Natural killer cell (primary cell): Measurements from ENCODE around the gene PTPRN2. TPM values are rescaled to one million over a fixed set of nuclear protein-coding genes. Genes with fewer than 3 reads are reported as not detected.

ENCODE experiments used
- ATAC-seq, 3 donors: fragments of 150-1000 bp in 2 of 3; fragments of 200-7000 bp in 1 of 3; cut with Tn5 transposase; 1 replicate in 1 of 3; 2 replicates in 2 of 3; pipeline ENCODE4 v1.10.0; 2021; ENCODE audit warnings: mild to moderate bottlenecking in 2 of 3, moderate library complexity in 2 of 3
- DNase-seq, 2 donors: peaks; one replicate each; pipeline versions ENCODE4 v3.0.0 to v3.0.0-alpha.2; 2013 to 2021; ENCODE audit warnings: mixed read lengths in 1 of 2
- H3K27ac ChIP-seq: one replicate; pipeline ENCODE4 v1.5.1; 2013; ENCODE audit warnings: mild to moderate bottlenecking, low read length
- H3K27me3 ChIP-seq: one replicate; pipeline ENCODE4 v1.6.1; 2013; ENCODE audit warnings: low read length; ENCODE audit not compliant: control insufficient read depth, insufficient read depth
- H3K36me3 ChIP-seq: one replicate; pipeline ENCODE4 v1.6.1; 2013; ENCODE audit warnings: low read length; ENCODE audit not compliant: control insufficient read depth, insufficient read depth
- H3K4me1 ChIP-seq: one replicate; pipeline ENCODE4 v1.6.1; 2013; ENCODE audit warnings: low read length; ENCODE audit not compliant: control insufficient read depth, insufficient read depth
- H3K4me3 ChIP-seq: one replicate; pipeline ENCODE4 v1.5.1; 2013; ENCODE audit warnings: low read length
- H3K9me3 ChIP-seq: one replicate; pipeline ENCODE4 v1.6.1; 2013; ENCODE audit warnings: low read length; ENCODE audit not compliant: control insufficient read depth, insufficient read depth
- H3K27ac Mint-ChIP-seq, 2 donors: one replicate each; pipeline ENCODE4 v1.8.0; 2022; ENCODE audit warnings: mild to moderate bottlenecking in 2 of 2, mixed read lengths in 2 of 2, moderate library complexity in 1 of 2
- H3K27me3 Mint-ChIP-seq, 2 donors: one replicate each; pipeline ENCODE4 v1.8.0; 2022; ENCODE audit warnings: low read depth in 2 of 2, mixed read lengths in 2 of 2
- H3K36me3 Mint-ChIP-seq: one replicate; pipeline ENCODE4 v1.8.0; 2022; ENCODE audit warnings: mixed read lengths
- H3K4me1 Mint-ChIP-seq, 2 donors: one replicate each; pipeline ENCODE4 v1.8.0; 2022; ENCODE audit warnings: mixed read lengths in 2 of 2
- H3K4me3 Mint-ChIP-seq: one replicate; pipeline ENCODE4 v1.8.0; 2022; ENCODE audit warnings: mild to moderate bottlenecking, moderate library complexity, mixed read lengths
- H3K9me3 Mint-ChIP-seq, 2 donors: one replicate each; pipeline ENCODE4 v1.8.0; 2022; ENCODE audit warnings: mixed read lengths in 2 of 2
- WGBS: methylation state at CpG from one replicate; pipeline ENCODE4 v1.1.7; 2013; ENCODE audit warnings: missing lambda C conversion rate; ENCODE audit not compliant: insufficient coverage; 5-methylcytosine and 5-hydroxymethylcytosine counted together
- intact Hi-C: fragments of 100-400 bp; cut with micrococcal nuclease; formaldehyde crosslinking; loops from one replicate; pipeline ENCODE4 v1.14.2; 2022
- total RNA-seq, 4 donors: library from RNA; stranded (reverse); fragments of 120-200 nt in 1 of 4; gene quantifications; one replicate each; pipeline versions ENCODE4 v1.2.3 to v1.2.4, GENCODE V29; 2013 to 2022
- TF ChIP-seq, protein P1 (sequence below): fragments of 200-600 bp; IDR thresholded peaks from one replicate; pipeline ENCODE4 v1.8.0; 2022; ENCODE audit warnings: antibody characterized with exemption

The PTPRN2 gene
- total RNA-seq, 3 donors from 2014 or later (not counting 1 experiment from before 2014, with no cell fraction given) = 1.3 to 2.5 (median 1.9) TPM

DNA sequence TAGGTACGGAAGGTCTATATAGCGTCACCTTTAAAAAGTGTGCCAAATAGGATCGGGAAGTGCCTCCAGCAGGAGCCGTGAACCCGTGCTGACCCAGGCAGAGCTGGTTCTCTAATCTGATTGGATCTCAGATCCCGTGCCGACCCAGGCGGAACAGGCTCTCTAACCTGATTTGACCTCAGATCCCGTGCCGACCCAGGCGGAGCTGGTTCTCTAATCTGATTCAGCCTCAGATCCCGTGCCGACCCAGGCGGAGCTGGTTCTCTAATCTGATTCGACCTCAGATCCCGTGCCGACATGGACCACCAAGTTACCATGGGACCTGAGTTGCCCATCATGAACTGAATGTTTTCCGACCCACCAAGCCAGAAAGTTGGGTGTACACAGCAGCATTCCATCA, 463.9 kb downstream of the PTPRN2 start:
- H3K9me3 ChIP-seq = peaks cover 29% of the 10 kb centered on the region
- no peak overlapping the region for H3K4me3 Mint-ChIP-seq
- no peaks in the 10 kb centered on the region for H3K4me1 Mint-ChIP-seq
- no peaks in the 10 kb centered on the region for H3K27me3 Mint-ChIP-seq
- no peaks in the 10 kb centered on the region for H3K36me3 Mint-ChIP-seq
- H3K27ac ChIP-seq = no peak overlapping the region
- H3K36me3 ChIP-seq = no peaks in the 10 kb centered on the region
- H3K9me3 Mint-ChIP-seq = peaks cover 9 to 13% of the 10 kb centered on the region in 2 donors
- DNase-seq = no peak
- H3K4me3 ChIP-seq = no peak overlapping the region
- H3K27me3 ChIP-seq = no peaks in the 10 kb centered on the region
- no peaks in the 10 kb centered on the region for H3K4me1 ChIP-seq
- TF ChIP-seq, protein P1, sequence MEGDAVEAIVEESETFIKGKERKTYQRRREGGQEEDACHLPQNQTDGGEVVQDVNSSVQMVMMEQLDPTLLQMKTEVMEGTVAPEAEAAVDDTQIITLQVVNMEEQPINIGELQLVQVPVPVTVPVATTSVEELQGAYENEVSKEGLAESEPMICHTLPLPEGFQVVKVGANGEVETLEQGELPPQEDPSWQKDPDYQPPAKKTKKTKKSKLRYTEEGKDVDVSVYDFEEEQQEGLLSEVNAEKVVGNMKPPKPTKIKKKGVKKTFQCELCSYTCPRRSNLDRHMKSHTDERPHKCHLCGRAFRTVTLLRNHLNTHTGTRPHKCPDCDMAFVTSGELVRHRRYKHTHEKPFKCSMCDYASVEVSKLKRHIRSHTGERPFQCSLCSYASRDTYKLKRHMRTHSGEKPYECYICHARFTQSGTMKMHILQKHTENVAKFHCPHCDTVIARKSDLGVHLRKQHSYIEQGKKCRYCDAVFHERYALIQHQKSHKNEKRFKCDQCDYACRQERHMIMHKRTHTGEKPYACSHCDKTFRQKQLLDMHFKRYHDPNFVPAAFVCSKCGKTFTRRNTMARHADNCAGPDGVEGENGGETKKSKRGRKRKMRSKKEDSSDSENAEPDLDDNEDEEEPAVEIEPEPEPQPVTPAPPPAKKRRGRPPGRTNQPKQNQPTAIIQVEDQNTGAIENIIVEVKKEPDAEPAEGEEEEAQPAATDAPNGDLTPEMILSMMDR = no peak
- intact Hi-C loops = no loop called here
- no peak for ATAC-seq
- no peak overlapping the region for H3K27ac Mint-ChIP-seq
- 93% methylated on average over 18 of the region's 18 CpGs for WGBS

DNA sequence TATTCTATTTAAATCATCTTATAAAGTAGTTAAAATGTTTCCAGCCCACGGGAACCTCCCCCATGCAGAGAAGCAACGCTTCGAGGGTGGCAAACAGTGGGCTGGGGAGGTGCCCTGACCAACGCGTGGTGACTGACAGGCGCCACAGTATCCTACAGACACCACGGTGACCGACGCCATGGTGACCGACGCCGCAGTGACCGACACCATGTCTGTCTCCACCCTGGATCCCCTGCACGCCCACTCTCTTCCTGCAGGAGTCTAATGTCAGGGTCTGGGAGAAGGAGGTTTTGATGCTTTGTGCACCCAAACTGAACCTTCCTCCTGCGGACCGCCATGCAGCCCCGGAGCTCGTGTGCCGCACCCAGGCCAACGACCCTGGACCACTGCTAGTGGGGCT, 464.4 kb downstream of the PTPRN2 start:
- intact Hi-C loops = no loop called here
- no peaks in the 10 kb centered on the region for H3K4me1 ChIP-seq
- TF ChIP-seq, protein P1 = no peak
- no peak overlapping the region for H3K27ac ChIP-seq
- DNase-seq = no peak
- Mint-ChIP-seq H3K27ac (no peak overlapping the region), H3K36me3 (no peaks in the 10 kb centered on the region), H3K4me3 (no peak overlapping the region), H3K27me3 (no peaks in the 10 kb centered on the region), H3K4me1 (no peaks in the 10 kb centered on the region), H3K9me3 (peaks cover 9 to 13% of the 10 kb centered on the region in 2 donors)
- no peak overlapping the region for H3K4me3 ChIP-seq
- ATAC-seq = no peak
- WGBS = 95% methylated on average over 20 of the region's 20 CpGs
- no peaks in the 10 kb centered on the region for H3K36me3 ChIP-seq
- H3K9me3 ChIP-seq = peaks cover 32% of the 10 kb centered on the region
- H3K27me3 ChIP-seq = no peaks in the 10 kb centered on the region

DNA sequence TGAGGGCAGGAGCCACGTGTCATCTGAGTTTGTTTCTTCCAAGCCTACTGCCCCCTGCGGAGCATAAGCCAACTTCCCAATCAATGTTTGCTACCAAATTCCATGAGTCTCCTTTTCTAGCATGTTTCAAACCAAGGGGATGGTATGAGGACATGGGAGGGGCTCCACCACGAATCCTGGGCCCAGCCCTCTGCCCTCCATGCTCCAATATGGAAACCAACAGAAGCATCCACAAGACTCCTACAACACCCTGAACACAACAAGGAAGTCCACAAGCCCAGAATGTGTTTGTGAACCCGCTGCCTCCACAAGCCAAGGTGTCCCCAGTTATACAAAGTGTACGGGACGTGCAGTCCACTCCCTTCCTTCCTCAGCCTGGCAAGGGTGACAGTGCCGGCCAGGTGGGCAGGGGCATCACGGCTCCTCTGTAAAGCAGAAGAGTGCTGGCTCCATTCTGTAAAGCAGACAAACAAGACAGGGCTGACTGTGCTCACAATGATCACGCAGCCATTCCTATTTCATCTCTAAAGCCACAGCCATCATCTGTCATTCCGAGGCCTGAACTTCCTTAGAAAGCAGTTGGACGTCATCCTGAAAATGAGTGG, 466.1 kb downstream of the PTPRN2 start:
- H3K27me3 Mint-ChIP-seq = no peaks in the 10 kb centered on the region
- no peaks in the 10 kb centered on the region for H3K36me3 ChIP-seq
- peaks cover 19 to 20% of the 10 kb centered on the region in 2 donors for H3K9me3 Mint-ChIP-seq
- no peak overlapping the region for H3K4me3 Mint-ChIP-seq
- H3K36me3 Mint-ChIP-seq = peaks cover 11% of the 10 kb centered on the region
- WGBS = 74% methylated on average over 11 of the region's 11 CpGs
- H3K27ac Mint-ChIP-seq = no peak overlapping the region
- no peak overlapping the region for H3K27ac ChIP-seq
- intact Hi-C loops = no loop called here
- TF ChIP-seq, protein P1 = no peak
- no peak for DNase-seq
- no peaks in the 10 kb centered on the region for H3K4me1 ChIP-seq
- no peak for ATAC-seq
- no peaks in the 10 kb centered on the region for H3K4me1 Mint-ChIP-seq
- peaks cover 27% of the 10 kb centered on the region for H3K9me3 ChIP-seq
- H3K4me3 ChIP-seq = no peak overlapping the region
- no peaks in the 10 kb centered on the region for H3K27me3 ChIP-seq

DNA sequence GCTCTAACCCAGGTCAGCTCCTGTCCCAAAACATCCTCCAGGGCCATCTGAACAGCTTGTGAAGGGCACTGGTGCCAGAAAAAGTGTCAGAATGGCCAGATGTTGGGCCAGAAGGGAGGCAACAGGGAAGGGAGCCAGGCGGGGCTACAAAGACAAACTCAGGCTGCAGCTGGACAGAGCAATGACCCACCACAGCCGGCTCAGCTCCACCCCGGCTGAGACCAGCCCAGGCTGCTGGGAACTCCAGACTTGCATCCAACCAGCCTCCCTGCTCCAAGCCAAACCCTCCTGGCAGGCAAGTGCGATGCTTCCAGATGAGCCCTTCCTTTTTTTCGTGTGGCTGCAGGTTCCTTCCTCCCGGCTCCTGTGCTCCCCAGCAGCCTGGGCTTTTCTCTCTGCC, 466.9 kb downstream of the PTPRN2 start:
- intact Hi-C loops = no loop called here
- Histone ChIP-seq H3K4me3 (no peak overlapping the region), H3K4me1 (no peaks in the 10 kb centered on the region), H3K9me3 (peaks cover 26% of the 10 kb centered on the region), H3K27me3 (no peaks in the 10 kb centered on the region), H3K27ac (no peak overlapping the region), H3K36me3 (no peaks in the 10 kb centered on the region)
- ATAC-seq (no peak), DNase-seq (no peak)
- Mint-ChIP-seq H3K4me1 (no peaks in the 10 kb centered on the region), H3K9me3 (peaks cover 19 to 20% of the 10 kb centered on the region in 2 donors), H3K27me3 (no peaks in the 10 kb centered on the region), H3K4me3 (no peak overlapping the region), H3K36me3 (peaks cover 12% of the 10 kb centered on the region), H3K27ac (no peak overlapping the region)
- 66% methylated on average over 6 of the region's 6 CpGs for WGBS
- TF ChIP-seq, protein P1 = no peak
